WTC11 (cell line): ENCODE data around the gene CUEDC1. TPM values are rescaled to one million over a fixed set of nuclear protein-coding genes. Genes with fewer than 3 reads are reported as not detected.

Source experiments
- ATAC-seq: fragments of 200-7000 bp; cut with Tn5 transposase; 2 replicates; pipeline ENCODE4 v1.10.0; 2021; ENCODE audit warnings: mild to moderate bottlenecking, moderate library complexity
- CTCF ChIA-PET: fragments of 300-600 bp; sonication (Branson Sonifier 250); formaldehyde crosslinking; loops from one replicate; lab custom pipeline; 2021; ENCODE audit warnings: antibody characterized with exemption; lab: Charles Lee
- POLR2A ChIA-PET: fragments of 350-600 bp; sonication (Branson Sonifier 250); formaldehyde crosslinking; loops from one replicate; lab custom pipeline; 2021; ENCODE audit warnings: antibody characterized with exemption; lab: Charles Lee
- DNase-seq: peaks from one replicate; pipeline ENCODE4 v3.0.0; 2021; ENCODE audit warnings: low spot score
- H3K27ac Mint-ChIP-seq: 2 replicates; pipeline ENCODE4 v1.8.0; 2021; ENCODE audit warnings: mixed read lengths
- H3K27me3 Mint-ChIP-seq: 2 replicates; pipeline ENCODE4 v1.8.0; 2021; ENCODE audit warnings: low read depth, mild to moderate bottlenecking, moderate library complexity, mixed read lengths
- H3K36me3 Mint-ChIP-seq: 2 replicates; pipeline ENCODE4 v1.8.0; 2021; ENCODE audit warnings: mixed read lengths
- H3K4me1 Mint-ChIP-seq: 2 replicates; pipeline ENCODE4 v1.8.0; 2022; ENCODE audit warnings: mixed read lengths
- H3K4me3 Mint-ChIP-seq: 2 replicates; pipeline ENCODE4 v1.8.0; 2021; ENCODE audit warnings: mild to moderate bottlenecking, moderate library complexity, mixed read lengths
- H3K9me3 Mint-ChIP-seq: 2 replicates; pipeline ENCODE4 v1.8.0; 2021; ENCODE audit warnings: mixed read lengths
- ARID4B ChIP-seq: sonication (generic); formaldehyde crosslinking; IDR thresholded peaks from 2 replicates; pipeline ENCODE4 v1.8.0; 2023; ENCODE audit warnings: missing genetic modification reagents, mild to moderate bottlenecking, borderline replicate concordance
- CBFB ChIP-seq: sonication (generic); formaldehyde crosslinking; IDR thresholded peaks from 2 replicates; pipeline ENCODE4 v1.8.1; 2022; ENCODE audit warnings: mild to moderate bottlenecking, low read depth, missing genetic modification reagents
- ELF4 ChIP-seq: sonication (generic); formaldehyde crosslinking; IDR thresholded peaks from 2 replicates; pipeline ENCODE4 v1.8.1; 2022; ENCODE audit warnings: low read depth, mild to moderate bottlenecking, moderate library complexity, missing genetic modification reagents
- EMX1 ChIP-seq: fragments of 250-450 bp; sonication (Bioruptor Pico); IDR thresholded peaks from 2 replicates; pipeline ENCODE4 v1.8.0; 2021; ENCODE audit warnings: mild to moderate bottlenecking
- GABPB1 ChIP-seq: sonication (generic); formaldehyde crosslinking; IDR thresholded peaks from 2 replicates; pipeline ENCODE4 v1.8.1; 2023; ENCODE audit warnings: mild to moderate bottlenecking, missing genetic modification reagents
- GTF2I ChIP-seq: fragments of 250-450 bp; sonication (Bioruptor Pico); conservative IDR thresholded peaks from 2 replicates; pipeline ENCODE4 v1.4.0; 2021; ENCODE audit warnings: mild to moderate bottlenecking
- JAZF1 ChIP-seq: fragments of 250-450 bp; sonication (Bioruptor Pico); IDR thresholded peaks from 2 replicates; pipeline ENCODE4 v1.9.0; 2021; ENCODE audit warnings: moderate library complexity, mild to moderate bottlenecking, inconsistent platforms
- MYBL2 ChIP-seq: sonication (generic); formaldehyde crosslinking; IDR thresholded peaks from 2 replicates; pipeline ENCODE4 v1.8.1; 2023; ENCODE audit warnings: mild to moderate bottlenecking, moderate library complexity, missing genetic modification reagents
- NFYB ChIP-seq: sonication (generic); formaldehyde crosslinking; conservative IDR thresholded peaks from 2 replicates; pipeline ENCODE4 v1.8.0; 2022; ENCODE audit warnings: low read depth, missing genetic modification reagents
- PRRX2 ChIP-seq: fragments of 250-450 bp; sonication (Bioruptor Pico); IDR thresholded peaks from 2 replicates; pipeline ENCODE4 v1.8.0; 2021; ENCODE audit warnings: mild to moderate bottlenecking
- SMAD4 ChIP-seq: sonication (generic); formaldehyde crosslinking; IDR thresholded peaks from 2 replicates; pipeline ENCODE4 v1.8.0; 2022; ENCODE audit warnings: mild to moderate bottlenecking, missing genetic modification reagents
- SOX15 ChIP-seq: fragments of 250-450 bp; sonication (Bioruptor Pico); IDR thresholded peaks from 2 replicates; pipeline ENCODE4 v1.9.0; 2021; ENCODE audit warnings: mild to moderate bottlenecking
- STAT6 ChIP-seq: sonication (generic); formaldehyde crosslinking; conservative IDR thresholded peaks from 2 replicates; pipeline ENCODE4 v1.8.1; 2023; ENCODE audit warnings: mild to moderate bottlenecking, low read depth, missing genetic modification reagents, moderate library complexity
- TCF7 ChIP-seq: sonication (generic); formaldehyde crosslinking; IDR thresholded peaks from 2 replicates; pipeline ENCODE4 v1.8.0; 2022; ENCODE audit warnings: mild to moderate bottlenecking, low read depth, missing genetic modification reagents, moderate library complexity
- TP53 ChIP-seq: sonication (generic); formaldehyde crosslinking; IDR thresholded peaks from 2 replicates; pipeline ENCODE4 v1.8.1; 2023; ENCODE audit warnings: mild to moderate bottlenecking, missing genetic modification reagents
- USF1 ChIP-seq: sonication (generic); formaldehyde crosslinking; IDR thresholded peaks from 2 replicates; pipeline ENCODE4 v1.8.0; 2022; ENCODE audit warnings: mild to moderate bottlenecking, missing genetic modification reagents
- ZBTB21 ChIP-seq: sonication (generic); formaldehyde crosslinking; IDR thresholded peaks from 2 replicates; pipeline ENCODE4 v1.8.1; 2023; ENCODE audit warnings: mild to moderate bottlenecking, missing genetic modification reagents, borderline replicate concordance
- ZNF317 ChIP-seq: sonication (generic); formaldehyde crosslinking; IDR thresholded peaks from 2 replicates; pipeline ENCODE4 v1.8.1; 2023; ENCODE audit warnings: low read depth, mild to moderate bottlenecking, moderate library complexity, missing genetic modification reagents, borderline replicate concordance
- ZNF396 ChIP-seq: fragments of 250-450 bp; sonication (Bioruptor Pico); IDR thresholded peaks from 2 replicates; pipeline ENCODE4 v1.8.0; 2021; ENCODE audit warnings: mild to moderate bottlenecking, moderate library complexity, borderline replicate concordance
- ZNF416 ChIP-seq: fragments of 250-450 bp; sonication (Bioruptor Pico); IDR thresholded peaks from 2 replicates; pipeline ENCODE4 v1.9.0; 2021; ENCODE audit warnings: mild to moderate bottlenecking, inconsistent platforms
- ZNF423 ChIP-seq: fragments of 250-450 bp; sonication (Bioruptor Pico); IDR thresholded peaks from 2 replicates; pipeline ENCODE4 v2.1.2; 2022; ENCODE audit warnings: mild to moderate bottlenecking, moderate library complexity
- ZNF532 ChIP-seq: fragments of 250-450 bp; sonication (Bioruptor Pico); IDR thresholded peaks from 2 replicates; pipeline ENCODE4 v1.9.0; 2021; ENCODE audit warnings: mild to moderate bottlenecking, borderline replicate concordance
- ZNF671 ChIP-seq: fragments of 250-450 bp; sonication (Bioruptor Pico); IDR thresholded peaks from 2 replicates; pipeline ENCODE4 v1.8.0; 2021; ENCODE audit warnings: mild to moderate bottlenecking
- total RNA-seq: library from RNA; stranded (reverse); gene quantifications from 3 replicates; pipeline ENCODE4 v1.2.3, GENCODE V29; 2021

The CUEDC1 gene
- total RNA-seq, 1 experiment from 2014 or later, result 12.2 TPM

GRCh38 chr17:57972151-57972550, 16.9 kb upstream of the CUEDC1 start (continued):
- TF ChIP-seq ARID4B (CRISPR knock-in tag), result no peak
- TF ChIP-seq ZNF416 (CRISPR knock-in tag), result no peak
- no peak for TF ChIP-seq ZNF671
- no peak for TF ChIP-seq ZNF532 (CRISPR knock-in tag)
- no peak for TF ChIP-seq MYBL2 (CRISPR knock-in tag)
- TF ChIP-seq, all 79 proteins: peak for 0

- H3K4me3 Mint-ChIP-seq, result no peak overlapping the region
- H3K9me3 Mint-ChIP-seq, result 0 out of 2 replicates have a peak, but pooled peaks cover 4% of the 10 kb centered on the region
- ChIA-PET CTCF (interaction anchor here (1.3 to 1.4 kb wide), 2 partner anchors 16 to 79 kb away, joined by 3 to 5 read pairs; no protein-coding TSS in a partner anchor), POLR2A (interaction anchor here (0.6 kb wide), 1 partner anchor 147 kb away, joined by 5 read pairs; no protein-coding TSS in a partner anchor)
- peaks cover 8% of the 10 kb centered on the region for H3K4me1 Mint-ChIP-seq
- no peak for ATAC-seq
- H3K27me3 Mint-ChIP-seq, result no peaks in the 10 kb centered on the region; the same call in 1 of the 2 replicates
- DNase-seq, result no peak
- no peak for TF ChIP-seq TCF7 (CRISPR knock-in tag)
- no peak for TF ChIP-seq ZNF671
- TF ChIP-seq NFYB (CRISPR knock-in tag), result no peak
- TF ChIP-seq ZNF396, result no peak
- TF ChIP-seq MYBL2 (CRISPR knock-in tag), result no peak
- TF ChIP-seq GTF2I (CRISPR knock-in tag), result no peak
- TF ChIP-seq STAT6, result no peak
- H3K27ac Mint-ChIP-seq, result peak overlapping the region; percentile 38; the same call in 1 of the 2 replicates
- H3K36me3 Mint-ChIP-seq, result peaks cover 28% of the 10 kb centered on the region
These were observed 16.4 kb upstream of the CUEDC1 start for GRCh38 chr17:57971572-57971971.

- ATAC-seq, result no peak
- TF ChIP-seq ZNF317 (CRISPR knock-in tag) (no peak), TP53 (CRISPR knock-in tag) (no peak), ZBTB21 (CRISPR knock-in tag) (no peak), JAZF1 (CRISPR knock-in tag) (no peak), GABPB1 (no peak), ZNF416 (CRISPR knock-in tag) (no peak), PRRX2 (CRISPR knock-in tag) (no peak), ZNF423 (no peak), ELF4 (CRISPR knock-in tag) (no peak), TCF7 (CRISPR knock-in tag) (no peak), CBFB (no peak), SOX15 (no peak), EMX1 (CRISPR knock-in tag) (no peak), SMAD4 (CRISPR knock-in tag) (no peak), USF1 (CRISPR knock-in tag) (no peak)
These were observed 15.5 kb upstream of the CUEDC1 start for GRCh38 chr17:57970710-57971109.

More at GRCh38 chr17:57970710-57971109, 15.5 kb upstream of the CUEDC1 start:
- ChIA-PET POLR2A (interaction anchor here (0.7 kb wide), 1 partner anchor 187 kb away, joined by 3 read pairs; no protein-coding TSS in a partner anchor), CTCF (interaction anchor here (0.8 to 1.4 kb wide), 5 partner anchors 15 to 78 kb away, joined by 3 to 5 read pairs (median 3); no protein-coding TSS in a partner anchor)
- Mint-ChIP-seq H3K36me3 (peaks cover 21% of the 10 kb centered on the region), H3K4me3 (no peak overlapping the region), H3K27me3 (no peaks in the 10 kb centered on the region; the same call in 1 of the 2 replicates), H3K4me1 (peaks cover 8% of the 10 kb centered on the region), H3K9me3 (0 out of 2 replicates have a peak, but pooled peaks cover 4% of the 10 kb centered on the region), H3K27ac (no peak overlapping the region; the same call in none of the 2 replicates)
- DNase-seq, result no peak
